HG02610 (cell line): ENCODE results near the gene NFATC3.
A peak's percentile ranks its signal among the peaks of the same experiment; 100 is the strongest.

Source experiments
- ATAC-seq: cut with Tn5 transposase; IDR thresholded peaks from one replicate; pipeline ENCODE4 v1.9.1; 2021; ENCODE audit warnings: mild to moderate bottlenecking, moderate library complexity; ENCODE audit not compliant: unreplicated experiment

NFATC3 gene

DNA sequence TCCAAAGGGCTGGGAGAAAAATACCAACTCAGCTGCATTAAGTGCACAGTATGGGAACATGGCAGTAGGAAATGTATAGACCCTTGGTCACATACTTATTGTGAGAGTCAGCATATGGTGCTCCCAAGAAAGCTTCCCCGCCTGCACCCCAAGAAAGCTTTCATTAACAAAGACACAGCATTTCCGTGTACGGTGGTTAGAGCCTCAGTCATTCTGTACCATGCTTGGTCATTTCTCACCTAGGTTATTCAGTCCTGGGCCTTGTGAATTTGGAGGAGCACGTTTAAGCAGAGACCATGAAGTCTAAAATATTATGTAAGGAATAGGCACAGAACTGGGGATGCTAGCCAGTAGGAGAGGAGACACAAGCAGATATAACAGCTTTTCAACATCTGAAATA lies 94.7 kb downstream of the NFATC3 start:
- no peak for ATAC-seq

DNA sequence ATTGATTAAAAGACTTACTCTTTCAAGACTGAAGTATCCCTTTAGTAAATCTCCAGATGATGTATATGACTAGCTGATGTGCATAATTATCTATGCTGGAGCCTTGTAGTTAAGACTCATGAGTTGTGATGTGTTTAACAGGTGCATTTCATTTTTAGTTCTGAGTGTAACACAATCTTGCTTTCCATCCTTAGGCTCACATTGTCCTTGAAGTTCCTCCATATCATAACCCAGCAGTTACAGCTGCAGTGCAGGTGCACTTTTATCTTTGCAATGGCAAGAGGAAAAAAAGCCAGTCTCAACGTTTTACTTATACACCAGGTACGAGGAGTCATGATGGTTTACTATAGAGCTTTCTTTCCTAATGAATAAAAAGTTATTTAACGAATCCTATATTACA lies 97.9 kb downstream of the NFATC3 start:
- no peak for ATAC-seq

DNA sequence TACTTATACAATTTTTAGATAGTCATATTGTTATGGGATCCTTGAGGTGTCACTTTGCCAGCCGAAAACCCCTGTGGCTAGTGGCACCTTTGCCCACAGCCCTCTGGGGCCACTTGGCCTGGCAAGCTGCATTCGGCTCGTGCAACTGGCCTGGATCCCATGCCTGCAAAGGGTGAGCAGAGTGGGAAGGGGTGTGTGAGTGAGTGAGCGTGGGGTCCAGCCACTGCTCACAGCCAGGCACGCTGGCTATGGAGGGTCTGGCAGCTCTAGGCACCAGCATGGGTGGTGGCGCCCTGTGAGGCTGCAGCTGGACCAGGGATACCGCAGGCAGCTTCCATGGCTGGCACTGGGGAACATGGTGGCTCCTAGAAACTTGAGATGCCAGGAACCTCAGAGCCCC lies 101.7 kb downstream of the NFATC3 start:
- no peak for ATAC-seq

DNA sequence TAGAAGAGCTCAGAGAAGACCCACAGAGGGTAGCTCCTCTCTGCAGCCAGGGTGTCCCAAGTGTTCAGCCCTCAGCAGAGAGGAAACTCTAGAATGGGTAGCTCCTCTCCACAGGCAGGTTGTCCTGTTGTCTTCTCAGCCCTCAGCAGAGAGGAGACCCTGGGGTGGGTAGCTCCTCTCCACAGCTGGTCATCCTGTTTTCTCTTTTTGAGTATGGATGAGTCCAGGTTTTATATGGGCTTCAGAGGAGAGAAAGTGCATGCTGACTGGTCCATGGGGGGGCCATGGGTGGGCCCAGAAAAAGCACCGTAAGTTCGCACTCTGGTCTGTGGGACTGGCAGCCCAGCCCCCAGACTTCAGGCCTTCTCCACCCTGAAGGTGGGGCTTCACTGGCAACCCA lies 102.3 kb downstream of the NFATC3 start:
- no peak for ATAC-seq

DNA sequence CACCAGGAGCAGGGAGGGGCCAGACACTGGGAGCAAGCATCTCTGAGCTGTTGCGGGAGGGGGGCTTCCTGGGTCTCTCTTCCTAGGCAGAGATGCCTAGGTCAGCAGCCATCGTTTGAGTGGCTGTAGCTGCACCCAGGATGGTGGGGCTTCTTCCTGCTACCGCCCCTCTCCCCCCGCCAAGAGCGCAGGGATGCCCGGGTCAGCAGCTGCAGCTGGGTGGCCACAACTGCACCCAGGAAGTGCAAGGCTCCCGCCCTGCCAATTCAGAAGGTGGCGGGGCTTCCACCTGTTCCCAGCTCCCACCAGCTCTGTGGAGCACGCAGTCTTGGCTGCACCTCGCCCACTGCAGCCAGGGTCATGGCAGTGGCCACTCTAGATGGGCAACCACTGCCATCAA lies 103.0 kb downstream of the NFATC3 start:
- no peak for ATAC-seq

DNA sequence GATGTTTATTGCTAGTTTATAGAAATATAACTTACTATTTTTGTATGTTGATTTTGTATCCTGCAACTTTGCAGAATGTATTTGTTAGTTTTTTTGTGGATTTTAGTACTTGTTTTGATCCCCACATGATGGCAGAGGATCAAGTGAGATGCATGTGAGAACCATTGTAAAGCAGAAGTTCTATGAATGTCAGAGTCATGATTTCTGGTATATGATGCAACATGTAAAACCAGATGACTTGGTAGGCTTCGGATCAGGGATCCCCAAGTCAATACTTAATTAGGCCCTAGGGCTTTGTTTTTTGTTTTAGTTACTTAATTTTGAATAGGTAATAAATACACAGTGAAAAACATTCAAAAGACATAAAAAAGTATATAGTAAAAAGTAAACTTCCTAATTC lies 104.9 kb downstream of the NFATC3 start:
- no peak for ATAC-seq

DNA sequence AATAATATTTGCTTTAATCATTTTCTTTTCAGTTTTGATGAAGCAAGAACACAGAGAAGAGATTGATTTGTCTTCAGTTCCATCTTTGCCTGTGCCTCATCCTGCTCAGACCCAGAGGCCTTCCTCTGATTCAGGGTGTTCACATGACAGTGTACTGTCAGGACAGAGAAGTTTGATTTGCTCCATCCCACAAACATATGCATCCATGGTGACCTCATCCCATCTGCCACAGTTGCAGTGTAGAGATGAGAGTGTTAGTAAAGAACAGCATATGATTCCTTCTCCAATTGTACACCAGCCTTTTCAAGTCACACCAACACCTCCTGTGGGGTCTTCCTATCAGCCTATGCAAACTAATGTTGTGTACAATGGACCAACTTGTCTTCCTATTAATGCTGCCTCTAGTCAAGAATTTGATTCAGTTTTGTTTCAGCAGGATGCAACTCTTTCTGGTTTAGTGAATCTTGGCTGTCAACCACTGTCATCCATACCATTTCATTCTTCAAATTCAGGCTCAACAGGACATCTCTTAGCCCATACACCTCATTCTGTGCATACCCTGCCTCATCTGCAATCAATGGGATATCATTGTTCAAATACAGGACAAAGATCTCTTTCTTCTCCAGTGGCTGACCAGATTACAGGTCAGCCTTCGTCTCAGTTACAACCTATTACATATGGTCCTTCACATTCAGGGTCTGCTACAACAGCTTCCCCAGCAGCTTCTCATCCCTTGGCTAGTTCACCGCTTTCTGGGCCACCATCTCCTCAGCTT lies 105.8 kb downstream of the NFATC3 start:
- ATAC-seq, result no peak

DNA sequence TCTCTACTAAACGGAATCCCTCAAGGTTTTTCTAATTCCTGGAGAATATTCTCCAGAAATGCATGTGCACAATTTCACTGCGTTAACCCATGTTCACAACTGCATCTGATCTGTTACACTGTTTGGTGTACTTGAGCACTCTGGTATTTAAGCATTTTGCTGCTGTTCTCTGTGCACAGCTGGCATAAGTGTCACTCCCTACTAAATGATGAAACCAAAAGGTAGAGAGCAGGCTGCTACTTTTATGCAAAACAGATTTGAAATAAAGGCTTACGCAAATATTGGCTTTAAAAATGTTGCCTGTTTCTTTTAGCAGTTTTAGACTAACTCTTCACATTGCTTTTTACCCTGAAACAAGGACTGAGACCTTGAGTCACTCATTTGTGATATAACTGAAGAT lies 109.1 kb downstream of the NFATC3 start:
- ATAC-seq, result no peak

DNA sequence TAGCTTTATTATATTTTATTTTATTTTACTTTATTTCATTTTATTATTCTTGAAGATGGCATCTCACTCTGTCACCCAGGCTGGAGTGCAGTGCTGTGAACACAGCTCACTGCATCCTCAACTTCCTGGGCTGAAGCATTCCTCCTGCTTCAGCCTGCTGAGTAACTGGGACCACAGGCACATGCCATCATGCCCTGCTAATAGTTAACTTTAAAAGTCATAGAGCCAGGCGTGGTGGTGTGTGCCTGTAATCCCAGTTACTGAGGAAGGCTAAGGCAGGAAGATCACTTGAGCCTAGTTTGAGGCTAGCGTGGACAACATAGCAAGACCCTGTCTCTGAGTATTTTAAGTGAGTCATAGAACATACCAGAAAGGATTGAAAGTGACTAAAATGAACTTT lies 112.1 kb downstream of the NFATC3 start:
- no peak for ATAC-seq

DNA sequence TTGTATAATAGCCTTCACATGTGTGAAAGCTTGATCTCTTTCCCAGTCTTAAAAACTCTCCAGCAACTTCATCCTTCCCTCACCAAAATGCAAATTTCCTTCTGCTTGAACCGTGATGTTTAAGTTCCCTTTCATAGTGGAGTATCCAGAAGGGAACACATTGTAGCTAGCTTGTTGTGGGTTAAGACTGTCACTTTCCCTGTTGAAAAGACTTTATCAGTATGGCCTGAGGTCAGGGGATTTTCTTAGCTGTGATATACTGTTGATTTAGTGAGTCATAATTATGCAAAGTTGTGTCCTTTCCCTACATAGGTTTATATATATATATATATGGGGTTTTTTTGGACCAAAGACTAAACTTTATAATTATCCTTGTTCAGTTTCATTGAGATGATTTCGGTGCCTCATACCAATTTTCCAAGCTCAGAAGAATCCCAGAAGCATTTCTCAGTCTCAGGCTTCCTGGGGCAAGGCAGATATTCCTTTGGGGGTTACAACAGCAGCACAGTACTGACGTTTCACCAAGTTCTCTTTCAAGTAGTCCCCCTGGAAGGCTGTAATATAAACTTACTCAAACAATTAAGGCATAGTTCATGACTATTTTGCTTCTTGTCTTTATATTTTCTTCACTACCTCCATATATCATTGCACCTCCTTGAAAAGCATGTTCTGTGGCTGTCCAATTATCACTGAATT lies 115.1 kb downstream of the NFATC3 start:
- ATAC-seq, result peak; percentile 61

DNA sequence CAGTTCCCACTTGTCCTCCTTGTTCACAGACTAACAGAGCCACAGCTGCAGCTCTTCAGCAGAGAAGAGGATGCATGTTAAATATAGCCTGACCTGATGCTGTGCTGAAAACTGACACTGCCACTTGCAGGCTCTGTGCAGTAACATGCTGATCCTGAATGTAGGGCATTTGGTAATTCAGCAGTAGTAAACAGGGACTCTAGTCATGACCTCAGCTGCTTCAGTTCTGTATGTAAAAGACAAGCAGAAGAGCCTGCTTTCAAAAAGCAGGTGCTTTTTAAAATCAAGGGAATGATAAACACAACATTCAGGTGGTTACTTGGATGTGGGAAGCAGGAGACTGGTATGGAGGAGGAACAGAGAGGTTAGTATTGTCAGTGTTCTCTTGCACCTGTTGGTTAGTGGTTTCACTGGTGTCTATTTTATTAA lies 116.9 kb downstream of the NFATC3 start:
- ATAC-seq, result no peak

DNA sequence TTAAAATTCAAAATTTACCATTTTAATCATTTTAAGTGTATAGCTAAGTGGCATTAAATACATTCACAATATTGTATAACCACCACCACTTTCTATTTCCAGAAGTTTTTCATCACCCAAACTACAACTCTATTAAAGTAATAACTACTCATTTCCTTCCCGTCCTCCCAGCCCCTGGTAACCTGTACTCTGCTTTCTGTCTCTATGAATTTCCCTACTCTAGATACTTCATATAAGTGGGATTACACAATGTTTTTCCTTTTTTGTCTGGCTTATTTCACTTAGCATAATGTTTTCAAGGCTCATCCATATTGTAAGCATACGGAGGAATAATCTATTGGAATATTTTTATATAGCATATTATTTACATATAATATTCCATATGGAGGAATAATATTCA lies 121.1 kb downstream of the NFATC3 start:
- no peak for ATAC-seq

DNA sequence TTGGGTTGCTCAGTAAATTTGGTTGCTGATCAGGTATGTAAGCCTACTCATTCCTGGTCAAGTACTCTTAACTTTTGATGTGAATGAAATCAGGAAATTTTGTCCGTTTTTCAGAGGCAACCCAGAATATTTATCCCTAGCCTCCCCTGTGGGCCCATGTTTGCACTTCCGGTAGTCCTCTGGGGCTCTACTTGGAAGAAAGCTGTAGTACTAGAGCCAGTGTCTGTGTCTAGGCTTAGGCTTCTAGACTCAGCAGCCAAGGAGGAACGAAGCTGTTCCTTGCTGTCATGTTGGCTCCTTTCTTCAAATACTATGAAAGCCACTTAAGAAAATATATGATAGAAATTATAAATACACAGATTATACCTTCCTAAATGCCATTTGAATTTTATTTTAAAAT lies 129.6 kb downstream of the NFATC3 start:
- no peak for ATAC-seq

DNA sequence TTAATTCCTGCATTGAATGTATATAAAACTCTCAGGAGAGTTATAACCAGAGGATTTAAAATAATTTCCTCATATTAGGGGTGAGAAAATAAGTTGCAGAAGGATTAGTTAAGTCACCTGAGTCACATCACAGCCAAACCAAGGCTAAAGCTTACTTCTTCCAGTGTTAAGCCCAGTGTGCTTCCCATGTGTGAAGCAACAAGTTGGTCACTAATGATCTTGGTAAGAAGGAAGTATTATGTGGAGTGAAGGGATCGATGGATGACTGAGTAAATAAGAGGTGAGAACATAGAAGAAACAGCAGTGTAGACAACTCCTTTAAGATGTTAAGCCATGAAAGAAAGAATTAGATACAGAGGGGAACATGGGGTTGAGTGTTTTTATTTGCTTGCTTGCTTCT lies 130.1 kb downstream of the NFATC3 start:
- ATAC-seq, result no peak

DNA sequence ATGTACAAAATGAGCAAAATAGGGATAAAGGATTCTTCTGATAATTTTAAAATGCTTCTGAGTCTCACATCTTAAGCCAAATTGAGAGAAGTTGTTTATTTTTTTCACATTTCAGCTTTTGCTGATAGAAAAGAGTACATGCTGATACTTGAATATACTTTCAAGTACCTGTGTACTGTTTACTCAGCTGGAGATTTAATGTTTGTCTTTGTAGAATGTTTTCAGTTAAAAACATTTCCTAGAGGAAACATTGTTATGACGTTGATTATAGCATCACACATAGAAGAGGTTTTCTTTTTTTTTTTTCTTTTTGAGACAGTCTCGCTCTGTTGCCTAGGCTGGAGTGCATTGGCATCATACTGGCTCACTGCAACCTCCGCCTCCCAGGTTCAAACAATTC lies 131.1 kb downstream of the NFATC3 start:
- ATAC-seq, result no peak

DNA sequence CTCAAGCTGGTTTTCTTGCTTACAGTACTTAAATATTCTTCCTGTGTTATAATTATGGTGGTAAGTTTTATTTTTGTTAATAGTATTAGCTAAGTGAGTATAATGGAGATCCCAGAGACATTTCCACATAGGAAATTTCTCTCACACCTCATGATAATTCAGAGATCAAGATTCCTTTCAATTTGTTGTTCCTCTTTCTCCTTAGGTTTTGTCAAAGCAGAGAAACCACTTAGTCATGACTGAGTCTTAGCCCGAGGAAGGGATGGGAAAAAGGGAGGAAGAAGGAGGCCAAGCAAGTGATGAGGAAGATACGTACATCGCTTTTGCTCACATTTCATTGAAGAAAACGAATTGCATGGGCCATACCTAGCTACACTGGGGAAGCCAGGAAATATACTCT lies 132.3 kb downstream of the NFATC3 start:
- ATAC-seq, result no peak

DNA sequence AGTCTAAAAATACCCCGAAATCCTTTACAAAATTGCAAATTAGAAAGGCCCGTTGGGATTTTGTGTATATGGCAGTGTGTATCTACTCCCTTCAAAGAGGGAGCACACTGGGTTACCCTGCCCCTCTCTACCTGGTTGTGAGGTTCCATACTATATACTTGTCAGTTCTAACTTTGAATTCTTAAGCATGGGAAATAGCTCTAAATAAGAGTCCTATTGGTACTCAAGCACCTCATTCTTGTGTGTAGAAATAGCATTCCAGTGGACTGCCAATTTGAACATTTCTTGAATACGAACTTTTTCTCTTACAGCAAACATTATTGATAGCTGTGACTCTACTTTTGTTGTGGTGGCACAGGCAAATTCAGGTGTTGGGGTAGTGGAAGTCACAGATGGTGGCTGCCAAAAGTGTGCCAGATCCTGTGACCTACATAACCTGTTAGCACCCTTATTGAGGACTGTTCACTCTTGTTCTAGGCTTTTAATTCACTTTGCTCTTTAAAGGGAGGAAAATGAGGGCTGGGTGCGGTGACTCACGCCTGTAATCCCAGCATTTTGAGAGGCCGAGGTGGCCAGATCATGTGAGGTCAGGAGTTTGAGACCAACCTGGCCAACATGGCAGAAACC lies 134.7 kb downstream of the NFATC3 start:
- ATAC-seq, result no peak

DNA sequence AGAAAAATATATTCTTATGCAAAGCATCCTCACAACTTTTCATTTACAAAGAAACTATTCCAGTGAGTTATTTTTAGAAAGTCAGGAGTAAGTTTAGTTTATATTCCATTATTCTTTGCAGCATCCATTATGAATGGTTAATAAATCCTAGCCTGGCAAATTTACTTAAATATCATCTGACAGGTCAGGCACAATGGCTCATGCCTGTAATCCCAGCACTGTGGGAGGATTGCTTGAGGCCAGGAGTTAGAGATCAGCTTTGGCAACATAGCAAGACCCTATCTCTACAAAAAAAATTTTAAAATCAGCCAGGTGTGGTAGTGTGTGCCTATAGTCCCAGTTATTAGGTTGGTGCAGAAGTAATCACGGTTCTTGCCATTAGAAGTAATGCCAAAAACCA lies 137.9 kb downstream of the NFATC3 start:
- ATAC-seq, result no peak

DNA sequence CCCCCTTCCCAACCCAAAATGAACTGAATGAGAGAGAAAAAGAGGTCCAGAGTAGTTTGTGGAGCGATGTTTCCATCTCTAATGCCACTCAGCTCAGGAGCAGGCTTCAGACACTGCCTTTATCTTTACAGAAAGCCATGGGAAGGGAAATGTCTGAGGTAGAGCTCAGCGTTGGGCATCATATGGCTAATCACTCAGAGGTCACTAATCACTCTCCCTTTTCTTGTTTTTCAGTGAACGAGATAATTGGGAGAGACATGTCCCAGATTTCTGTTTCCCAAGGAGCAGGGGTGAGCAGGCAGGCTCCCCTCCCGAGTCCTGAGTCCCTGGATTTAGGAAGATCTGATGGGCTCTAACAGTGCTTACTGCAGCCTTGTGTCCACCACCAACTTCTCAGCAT lies 140.9 kb downstream of the NFATC3 start:
- no peak for ATAC-seq

DNA sequence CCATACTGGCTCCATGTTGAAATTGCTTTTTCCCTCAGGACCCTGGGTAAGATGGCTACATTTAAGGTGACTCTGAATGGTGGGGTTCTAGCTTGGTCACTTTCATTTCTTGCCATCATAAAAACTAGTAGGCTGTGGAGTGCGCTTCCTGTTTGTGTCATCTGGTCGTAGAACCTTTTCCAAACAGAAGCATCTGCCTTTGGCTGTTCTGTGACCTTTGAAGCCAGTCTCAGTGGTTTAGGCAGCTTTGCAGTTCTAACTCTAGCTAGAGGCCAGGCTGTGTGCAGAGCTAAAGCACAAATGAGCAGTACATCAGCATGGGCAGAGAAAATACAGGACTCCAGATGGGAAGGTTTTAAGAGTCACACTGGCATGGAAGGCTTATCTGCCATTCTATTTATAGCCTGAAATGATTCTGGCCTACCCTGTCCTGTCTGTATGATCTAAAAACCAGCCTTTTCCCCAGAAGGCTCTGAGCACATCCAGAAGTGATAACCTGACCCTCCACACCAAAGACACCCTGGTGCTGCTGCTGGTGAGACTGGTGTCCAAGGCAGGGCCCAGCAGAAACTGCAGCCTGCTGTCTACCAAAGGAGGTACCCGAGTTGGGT lies 142.1 kb downstream of the NFATC3 start:
- ATAC-seq, result no peak

DNA sequence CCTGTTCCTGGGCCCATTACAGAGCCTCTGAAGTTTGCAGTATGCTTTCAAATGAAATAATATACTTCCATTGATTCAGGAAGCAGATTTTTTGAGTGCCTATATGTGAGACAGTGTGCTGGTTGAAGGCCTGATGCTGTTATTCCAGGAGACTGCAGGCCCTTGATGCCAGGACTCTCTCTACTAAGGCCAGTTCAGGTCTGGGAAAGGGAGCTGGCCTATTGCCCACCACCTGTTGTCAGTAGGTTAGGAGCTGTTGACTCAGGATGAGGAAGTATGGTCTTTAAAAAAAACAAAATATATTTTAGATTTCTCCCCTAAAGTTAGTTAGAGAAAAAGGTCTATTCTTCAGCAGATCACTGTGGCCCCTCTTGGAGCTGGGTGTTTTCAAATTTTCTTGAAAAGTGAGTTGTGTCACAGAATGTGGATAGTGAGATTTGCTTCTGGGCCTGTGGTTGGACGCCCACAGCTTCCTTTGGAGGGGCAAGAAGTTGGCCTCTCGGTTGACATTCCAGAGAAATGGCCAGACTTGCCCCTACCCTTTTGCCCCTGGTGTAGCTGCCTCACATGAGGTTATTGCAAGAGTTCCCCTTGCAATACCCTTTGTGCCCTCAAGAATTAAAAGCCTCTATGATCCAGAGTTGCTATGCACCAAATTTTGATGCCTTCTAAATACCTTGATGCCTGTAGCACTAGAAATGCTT lies 142.8 kb downstream of the NFATC3 start:
- ATAC-seq, result no peak
